Esophagus muscularis mucosa (tissue), 4 donors: ENCODE measurements around the gene SPRED2. TPM values are rescaled to one million over a fixed set of nuclear protein-coding genes. Genes with fewer than 3 reads are reported as not detected.

Experiments used
- DNase-seq: peaks from one replicate; pipeline ENCODE4 v3.0.0-alpha.2; 2017; ENCODE audit errors: extremely low spot score
- H3K27ac ChIP-seq, 4 donors: fragments of 200-600 bp; sonication (generic); replicated peaks in 1 of 4; 1 replicate in 3 of 4; 2 replicates in 1 of 4; pipeline ENCODE4 v1.5.1; 2016 to 2019; ENCODE audit warnings: mild to moderate bottlenecking in 1 of 4
- H3K27me3 ChIP-seq, 4 donors: fragments of 200-600 bp; sonication (generic); one replicate each; pipeline versions ENCODE4 v1.5.1 to v1.6.0; 2016 to 2019
- H3K36me3 ChIP-seq, 4 donors: fragments of 200-600 bp; sonication (generic); one replicate each; pipeline ENCODE4 v1.5.1; 2016 to 2019
- H3K4me1 ChIP-seq, 4 donors: fragments of 200-600 bp; sonication (generic); one replicate each; pipeline ENCODE4 v1.5.1; 2016 to 2019
- H3K4me3 ChIP-seq, 4 donors: fragments of 200-600 bp; sonication (generic); 1 replicate in 2 of 4; 2 replicates in 2 of 4; pipeline ENCODE4 v1.5.1; 2016 to 2019; ENCODE audit warnings: mild to moderate bottlenecking in 4 of 4, moderate library complexity in 1 of 4
- H3K9me3 ChIP-seq, 4 donors: fragments of 200-600 bp; sonication (generic); 1 replicate in 3 of 4; 2 replicates in 1 of 4; pipeline ENCODE4 v1.5.1; 2016 to 2019
- CTCF ChIP-seq, 3 experiments: fragments of 200-600 bp in 2 of 3; fragments of 450-650 bp in 1 of 3; sonication (generic) in 2 of 3; IDR thresholded peaks; one replicate each; pipeline ENCODE4 v1.5.1; 2017 to 2019; ENCODE audit warnings: antibody characterized with exemption in 3 of 3, mild to moderate bottlenecking in 2 of 3, moderate library complexity in 1 of 3
- EP300 ChIP-seq: sonication (generic); formaldehyde crosslinking; IDR thresholded peaks from one replicate; pipeline ENCODE4 v1.6.1; 2017; ENCODE audit warnings: antibody characterized with exemption
- POLR2A ChIP-seq: fragments of 450-650 bp; IDR thresholded peaks from one replicate; pipeline ENCODE4 v1.6.1; 2017; ENCODE audit warnings: antibody characterized with exemption, moderate library complexity, mild to moderate bottlenecking, low read depth
- POLR2AphosphoS5 ChIP-seq, 2 donors: sonication (generic); formaldehyde crosslinking; IDR thresholded peaks; one replicate each; pipeline ENCODE4 v1.6.1; 2017; ENCODE audit warnings: antibody characterized with exemption in 2 of 2
- WGBS: methylation state at CpG from one replicate; pipeline ENCODE4 v1.1.5; 2018; 5-methylcytosine and 5-hydroxymethylcytosine counted together
- intact Hi-C: fragments of 100-400 bp; cut with DNase I; formaldehyde crosslinking; loops from one replicate; pipeline ENCODE4 v1.15.1; 2023
- total RNA-seq, 4 donors: library from RNA; depleted of rRNA; stranded (reverse); fragments of >200 nt; gene quantifications; one replicate each; pipeline versions ENCODE4 v1.1.0 to v1.2.1, GENCODE V29; 2016

Gene SPRED2
- total RNA-seq, 4 donors from 2014 or later = 17.4 to 25.6 (median 18.7) TPM

GRCh38 chr2:65427532-65427931 lies 4.9 kb downstream of the SPRED2 start:
- TF ChIP-seq EP300 = no peak
- TF ChIP-seq POLR2A = no peak
- TF ChIP-seq CTCF (IDR thresholded peaks at IDR 0.05) = no peak
- no peak for TF ChIP-seq POLR2AphosphoS5 (IDR thresholded peaks at IDR 0.05)
- intact Hi-C loops = no loop called here
- peaks cover 12 to 21% (median 13%) of the 10 kb centered on the region in 4 donors for H3K4me1 ChIP-seq
- H3K36me3 ChIP-seq = no peaks in the 10 kb centered on the region
- no peaks in the 10 kb centered on the region for H3K9me3 ChIP-seq
- DNase-seq = no peak
- no peak overlapping the region for H3K27ac ChIP-seq
- WGBS = 85% methylated on average over 2 of the region's 2 CpGs
- no peaks in the 10 kb centered on the region for H3K27me3 ChIP-seq
- no peak overlapping the region for H3K4me3 ChIP-seq

GRCh38 chr2:65425276-65425675 lies 7.1 kb downstream of the SPRED2 start:
- H3K36me3 ChIP-seq = no peaks in the 10 kb centered on the region
- no peaks in the 10 kb centered on the region for H3K27me3 ChIP-seq
- DNase-seq = no peak
- TF ChIP-seq POLR2A (no peak), EP300 (no peak), CTCF (IDR thresholded peaks at IDR 0.05) (no peak), POLR2AphosphoS5 (IDR thresholded peaks at IDR 0.05) (no peak)
- no peak overlapping the region for H3K4me3 ChIP-seq
- no peak overlapping the region for H3K27ac ChIP-seq
- WGBS = 71% methylated on average over 2 of the region's 2 CpGs
- no peaks in the 10 kb centered on the region for H3K9me3 ChIP-seq
- intact Hi-C loops = no loop called here
- H3K4me1 ChIP-seq = peaks cover 22 to 29% (median 28%) of the 10 kb centered on the region in 4 donors

- Histone ChIP-seq H3K4me1 (peaks cover 14 to 27% (median 22%) of the 10 kb centered on the region in 4 donors), H3K9me3 (no peaks in the 10 kb centered on the region), H3K4me3 (no peak overlapping the region), H3K27me3 (no peaks in the 10 kb centered on the region), H3K27ac (no peak overlapping the region), H3K36me3 (no peaks in the 10 kb centered on the region)
- no peak for TF ChIP-seq CTCF (IDR thresholded peaks at IDR 0.05)
- TF ChIP-seq POLR2A = no peak
- TF ChIP-seq POLR2AphosphoS5 (IDR thresholded peaks at IDR 0.05) = no peak
- TF ChIP-seq EP300 = no peak
- no peak for DNase-seq
- intact Hi-C loops = no loop called here
- WGBS = 98% methylated on average over 3 of the region's 3 CpGs
Observed at GRCh38 chr2:65424391-65424790, 8.0 kb downstream of the SPRED2 start.

GRCh38 chr2:65421432-65421748 lies 11.0 kb downstream of the SPRED2 start:
- no peaks in the 10 kb centered on the region for H3K36me3 ChIP-seq
- H3K27ac ChIP-seq = no peak overlapping the region
- H3K9me3 ChIP-seq = no peaks in the 10 kb centered on the region
- no peak for DNase-seq
- no peak overlapping the region for H3K4me3 ChIP-seq
- intact Hi-C loops = no loop called here
- H3K27me3 ChIP-seq = no peaks in the 10 kb centered on the region
- peaks cover 19 to 33% (median 25%) of the 10 kb centered on the region in 4 donors for H3K4me1 ChIP-seq
- 92% methylated on average over 1 of the region's 1 CpG for WGBS
- no peak for TF ChIP-seq POLR2AphosphoS5 (IDR thresholded peaks at IDR 0.05)
- no peak for TF ChIP-seq EP300
- TF ChIP-seq POLR2A = no peak
- no peak for TF ChIP-seq CTCF (IDR thresholded peaks at IDR 0.05)

- Histone ChIP-seq H3K4me1 (peaks cover 19 to 33% (median 25%) of the 10 kb centered on the region in 4 donors), H3K9me3 (no peaks in the 10 kb centered on the region), H3K4me3 (no peak overlapping the region), H3K27ac (no peak overlapping the region), H3K27me3 (no peaks in the 10 kb centered on the region), H3K36me3 (no peaks in the 10 kb centered on the region)
- DNase-seq = no peak
- no peak for TF ChIP-seq CTCF (IDR thresholded peaks at IDR 0.05)
- no peak for TF ChIP-seq POLR2AphosphoS5 (IDR thresholded peaks at IDR 0.05)
- TF ChIP-seq EP300 = no peak
- no peak for TF ChIP-seq POLR2A
- intact Hi-C loops = no loop called here
- 54% methylated on average over 6 of the region's 6 CpGs for WGBS
Observed at GRCh38 chr2:65420712-65421431, 11.5 kb downstream of the SPRED2 start.
